Liver (tissue), 3 donors: Measurements from ENCODE around the gene SLC25A26.

Experiments used
- CTCF ChIP-seq: fragments of 150-350 bp; IDR thresholded peaks from 2 replicates; pipeline ENCODE4 v1.5.1; 2017; ENCODE audit warnings: improper control_type of control experiment, low read depth, low read length; ENCODE audit not compliant: missing input control
- EGR1 ChIP-seq, 2 donors: IDR thresholded peaks; 2 replicates each; pipeline ENCODE4 v1.6.1; 2016 to 2018; ENCODE audit warnings: antibody characterized with exemption in 2 of 2, low read depth in 2 of 2
- TAF1 ChIP-seq: conservative IDR thresholded peaks from 2 replicates; pipeline ENCODE4 v1.6.1; 2016; ENCODE audit warnings: antibody characterized with exemption, mild to moderate bottlenecking
- donor health status: healthy.
- donor health status: healthy.

DNA sequence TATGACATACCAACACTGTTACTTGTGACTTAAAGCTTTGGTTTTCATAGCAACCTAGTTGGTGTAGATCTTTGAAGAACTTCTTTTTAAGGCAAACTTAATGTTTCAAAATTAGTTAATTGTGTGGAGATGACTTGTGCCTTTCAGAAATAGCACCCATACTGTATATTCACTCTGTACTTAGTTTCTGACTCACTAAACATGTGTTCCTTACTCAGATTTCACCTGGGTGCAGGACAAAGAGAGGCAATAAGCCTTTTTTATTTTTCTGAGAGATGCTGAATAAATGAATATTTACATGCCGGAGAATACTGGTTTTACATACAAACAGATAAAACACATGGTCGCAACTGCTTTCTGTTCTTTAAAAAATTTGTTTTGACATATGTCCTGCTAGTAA, 44.8 kb downstream of the SLC25A26 start:
- TF ChIP-seq CTCF (no peak), EGR1 (IDR thresholded peaks at IDR 0.05; ENCODE audit: low read depth in 2 of 2) (no peak), TAF1 (no peak)
